SU-DHL-6 (cell line): Measurements from ENCODE around the gene SEC16A.

ENCODE experiments used
- H2AFZ ChIP-seq: fragments of 200-600 bp; sonication (generic); 2 replicates; pipeline ENCODE4 v1.6.1; 2014; ENCODE audit warnings: low read depth, mild to moderate bottlenecking, moderate library complexity, mixed read lengths, antibody characterized with exemption, low read length; ENCODE audit not compliant: severe bottlenecking
- H3F3A ChIP-seq: fragments of 200-600 bp; shearing (Covaris generic); 2 replicates; pipeline ENCODE4 v1.6.0; 2016; ENCODE audit warnings: antibody characterized with exemption, mild to moderate bottlenecking; ENCODE audit not compliant: insufficient read depth
- H3K27ac ChIP-seq: fragments of 200-600 bp; sonication (generic); 2 replicates; pipeline ENCODE4 v1.5.1; 2016; ENCODE audit warnings: low read depth, mild to moderate bottlenecking, low read length, moderate library complexity, mixed read lengths
- H3K27me3 ChIP-seq: fragments of 200-600 bp; sonication (generic), shearing (Covaris generic); 2 replicates; pipeline ENCODE4 v1.6.0; 2014; ENCODE audit warnings: mild to moderate bottlenecking, low read length
- H3K36me3 ChIP-seq: fragments of 200-600 bp; sonication (generic); 2 replicates; pipeline ENCODE4 v1.6.1; 2014; ENCODE audit warnings: mild to moderate bottlenecking, low read length, mixed read lengths
- H3K4me2 ChIP-seq: fragments of 300-600, 200-600 bp; shearing (Covaris generic), sonication (generic); 2 replicates; pipeline ENCODE4 v1.6.0; 2014; ENCODE audit warnings: low read length, low read depth, mild to moderate bottlenecking; ENCODE audit not compliant: poor library complexity, severe bottlenecking
- H3K4me3 ChIP-seq: fragments of 200-600 bp; sonication (generic); 2 replicates; pipeline ENCODE4 v1.5.1; 2014; ENCODE audit warnings: antibody characterized with exemption, low read length, mild to moderate bottlenecking, mixed read lengths; ENCODE audit not compliant: insufficient read depth, poor library complexity, severe bottlenecking
- H3K79me2 ChIP-seq: fragments of 200-600 bp; sonication (generic); 2 replicates; pipeline ENCODE4 v1.6.1; 2014; ENCODE audit warnings: mild to moderate bottlenecking, low read length, moderate library complexity; ENCODE audit not compliant: insufficient read depth
- H3K9ac ChIP-seq: fragments of 200-600 bp; sonication (generic); 2 replicates; pipeline ENCODE4 v1.7.0; 2014; ENCODE audit warnings: mild to moderate bottlenecking, low read length
- H3K9me2 ChIP-seq: fragments of 200-600 bp; sonication (generic); replicated peaks from 2 replicates; pipeline ENCODE4 v1.6.1; 2014; ENCODE audit warnings: low read length; ENCODE audit not compliant: insufficient read depth
- H3K9me3 ChIP-seq: fragments of 200-600 bp; sonication (generic); 2 replicates; pipeline ENCODE4 v1.6.1; 2014; ENCODE audit warnings: low read length, mixed read lengths; ENCODE audit not compliant: insufficient read depth
- H4K20me1 ChIP-seq: fragments of 200-600 bp; sonication (generic); 2 replicates; pipeline ENCODE4 v1.6.1; 2014; ENCODE audit warnings: low read depth, mild to moderate bottlenecking, antibody characterized with exemption, low read length, moderate library complexity, mixed read lengths
- EZH2phosphoT487 ChIP-seq: fragments of 200-600 bp; sonication (generic), shearing (Covaris generic); conservative IDR thresholded peaks from 2 replicates; pipeline ENCODE4 v1.6.1; 2018; ENCODE audit warnings: mild to moderate bottlenecking, antibody characterized with exemption, low read length, moderate library complexity, mixed read lengths
- TF ChIP-seq, protein P1 (sequence below): fragments of 200-600 bp; sonication (generic); IDR thresholded peaks from one replicate; pipeline ENCODE4 v1.5.1; 2017; ENCODE audit warnings: antibody characterized with exemption, mild to moderate bottlenecking, low read length, moderate library complexity; ENCODE audit not compliant: insufficient read depth, poor library complexity, severe bottlenecking

SEC16A gene

DNA sequence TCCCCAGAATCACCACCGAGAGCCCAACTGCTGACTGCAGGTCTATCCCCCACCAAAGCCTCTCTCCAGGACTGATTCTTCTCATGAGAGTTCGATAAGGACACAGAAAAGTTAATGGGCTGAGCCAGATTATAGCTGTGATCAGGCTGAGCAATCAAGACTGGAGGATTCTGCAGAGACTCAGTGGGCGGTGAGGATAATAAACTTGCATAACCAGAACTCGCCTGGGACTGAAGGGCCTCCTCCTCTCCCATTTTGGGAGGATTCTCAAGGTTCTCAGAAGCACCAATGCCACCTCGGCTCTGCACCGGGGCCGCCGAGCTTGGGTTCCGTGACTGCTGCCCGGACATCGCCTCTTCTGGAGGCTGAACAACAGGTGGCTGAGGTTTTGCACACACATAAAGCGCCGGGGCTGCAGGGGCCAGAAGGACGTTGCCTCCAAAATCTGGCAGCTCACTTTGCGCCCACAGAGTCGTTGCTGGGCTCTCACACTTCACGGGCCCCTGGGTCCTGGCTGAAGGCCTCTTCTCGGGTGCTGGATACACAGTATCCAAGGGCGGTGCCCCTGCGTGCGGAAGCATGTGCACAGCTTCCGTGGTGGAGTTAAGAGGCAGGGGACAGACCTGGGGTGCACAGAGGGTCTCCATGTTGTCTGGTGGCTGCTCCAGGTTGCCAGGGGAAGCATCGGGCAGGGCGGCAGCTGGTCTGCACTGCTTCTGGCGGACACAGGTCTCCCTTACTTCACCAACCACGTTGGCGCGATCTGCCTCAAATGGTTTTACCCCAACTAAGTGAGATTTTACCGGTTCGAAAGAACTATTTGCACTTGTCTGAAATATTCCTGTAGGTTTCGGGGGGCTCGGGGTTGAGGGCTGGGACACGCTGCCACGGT is 7.6 kb downstream of the SEC16A start:
- Histone ChIP-seq H3K79me2 (peaks cover 35% of the 10 kb centered on the region), H3K4me2 (no peak overlapping the region), H3K4me3 (no peak overlapping the region), H2AFZ (no peak overlapping the region), H3K27me3 (no peaks in the 10 kb centered on the region), H3K9me3 (no peaks in the 10 kb centered on the region), H3F3A (no peaks in the 10 kb centered on the region), H4K20me1 (no peaks in the 10 kb centered on the region; the same call in 1 of the 2 replicates), H3K9me2 (no peaks in the 10 kb centered on the region), H3K27ac (no peak overlapping the region), H3K9ac (no peak overlapping the region), H3K36me3 (peaks cover 7% of the 10 kb centered on the region; the same call in 1 of the 2 replicates)
- TF ChIP-seq EZH2phosphoT487 = no peak
- TF ChIP-seq, protein P1, sequence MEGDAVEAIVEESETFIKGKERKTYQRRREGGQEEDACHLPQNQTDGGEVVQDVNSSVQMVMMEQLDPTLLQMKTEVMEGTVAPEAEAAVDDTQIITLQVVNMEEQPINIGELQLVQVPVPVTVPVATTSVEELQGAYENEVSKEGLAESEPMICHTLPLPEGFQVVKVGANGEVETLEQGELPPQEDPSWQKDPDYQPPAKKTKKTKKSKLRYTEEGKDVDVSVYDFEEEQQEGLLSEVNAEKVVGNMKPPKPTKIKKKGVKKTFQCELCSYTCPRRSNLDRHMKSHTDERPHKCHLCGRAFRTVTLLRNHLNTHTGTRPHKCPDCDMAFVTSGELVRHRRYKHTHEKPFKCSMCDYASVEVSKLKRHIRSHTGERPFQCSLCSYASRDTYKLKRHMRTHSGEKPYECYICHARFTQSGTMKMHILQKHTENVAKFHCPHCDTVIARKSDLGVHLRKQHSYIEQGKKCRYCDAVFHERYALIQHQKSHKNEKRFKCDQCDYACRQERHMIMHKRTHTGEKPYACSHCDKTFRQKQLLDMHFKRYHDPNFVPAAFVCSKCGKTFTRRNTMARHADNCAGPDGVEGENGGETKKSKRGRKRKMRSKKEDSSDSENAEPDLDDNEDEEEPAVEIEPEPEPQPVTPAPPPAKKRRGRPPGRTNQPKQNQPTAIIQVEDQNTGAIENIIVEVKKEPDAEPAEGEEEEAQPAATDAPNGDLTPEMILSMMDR = no peak

DNA sequence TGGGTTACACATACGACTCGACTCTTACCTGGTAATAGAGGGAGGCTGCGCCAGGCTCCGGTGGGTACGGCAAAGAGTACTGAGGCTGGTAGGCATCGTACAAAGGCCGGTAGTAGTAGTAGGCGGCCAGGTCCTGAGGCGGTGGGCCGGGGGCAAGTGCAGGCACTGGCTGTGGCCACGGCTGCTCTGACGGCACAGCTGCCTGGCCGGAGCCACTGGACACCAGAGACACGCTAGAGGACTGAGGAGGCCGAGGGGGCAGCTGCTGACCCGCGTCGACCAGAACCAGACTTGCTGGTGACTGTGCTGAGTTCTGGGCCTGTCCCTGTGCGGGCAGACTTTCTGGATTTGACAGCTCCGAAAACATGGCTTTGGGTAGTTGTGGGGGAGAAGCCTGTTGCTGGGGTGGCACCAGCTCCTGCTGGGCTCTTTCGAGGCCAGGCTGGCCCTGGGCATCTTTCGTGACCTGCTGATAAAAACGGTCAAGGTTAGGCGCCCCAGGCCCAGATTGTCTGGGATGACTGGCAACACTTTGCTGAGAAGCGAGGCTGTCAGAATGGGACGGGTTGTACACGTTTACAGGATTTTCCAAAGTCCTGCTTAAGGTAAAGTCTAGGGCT is 8.7 kb downstream of the SEC16A start:
- no peak overlapping the region for H3K27ac ChIP-seq
- no peaks in the 10 kb centered on the region; the same call in 1 of the 2 replicates for H4K20me1 ChIP-seq
- TF ChIP-seq, protein P1 = no peak
- TF ChIP-seq EZH2phosphoT487 = no peak
- H3K36me3 ChIP-seq = peaks cover 7% of the 10 kb centered on the region; the same call in 1 of the 2 replicates
- no peak overlapping the region for H3K4me2 ChIP-seq
- H2AFZ ChIP-seq = no peak overlapping the region
- no peaks in the 10 kb centered on the region for H3F3A ChIP-seq
- H3K9me2 ChIP-seq = no peaks in the 10 kb centered on the region
- H3K9me3 ChIP-seq = no peaks in the 10 kb centered on the region
- peaks cover 24% of the 10 kb centered on the region for H3K79me2 ChIP-seq
- no peaks in the 10 kb centered on the region for H3K27me3 ChIP-seq
- H3K9ac ChIP-seq = no peak overlapping the region
- no peak overlapping the region for H3K4me3 ChIP-seq

DNA sequence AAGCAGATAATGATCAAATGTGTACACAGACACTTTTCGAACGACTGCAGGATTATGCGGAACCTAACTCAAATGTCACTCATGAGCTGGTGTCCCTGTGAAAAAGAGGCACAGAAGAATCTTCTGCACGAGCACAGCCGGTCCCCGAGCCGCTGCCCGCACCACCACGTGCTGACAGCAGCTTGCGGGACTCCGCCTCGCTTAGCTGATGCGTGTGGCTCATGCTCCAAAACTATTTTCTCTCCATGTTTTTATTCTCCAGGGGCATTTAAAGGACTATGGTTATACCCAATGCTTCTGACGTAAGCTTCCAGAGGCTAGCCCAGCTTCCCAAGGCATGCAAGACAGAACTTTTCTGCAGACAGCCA is 9.5 kb downstream of the SEC16A start:
- no peak overlapping the region for H3K9ac ChIP-seq
- no peak for TF ChIP-seq EZH2phosphoT487
- TF ChIP-seq, protein P1 = no peak
- H3K4me3 ChIP-seq = no peak overlapping the region
- no peaks in the 10 kb centered on the region for H3F3A ChIP-seq
- H3K27me3 ChIP-seq = no peaks in the 10 kb centered on the region
- no peaks in the 10 kb centered on the region for H3K9me2 ChIP-seq
- no peaks in the 10 kb centered on the region; the same call in 1 of the 2 replicates for H4K20me1 ChIP-seq
- no peak overlapping the region for H3K4me2 ChIP-seq
- H3K9me3 ChIP-seq = no peaks in the 10 kb centered on the region
- no peak overlapping the region for H3K27ac ChIP-seq
- H2AFZ ChIP-seq = no peak overlapping the region
- peaks cover 7% of the 10 kb centered on the region; the same call in 1 of the 2 replicates for H3K36me3 ChIP-seq
- peaks cover 16% of the 10 kb centered on the region for H3K79me2 ChIP-seq
